Fibroblast of skin of left biceps (primary cell): ENCODE results near the gene KARS1.
"Not testable (repeated sequence)": the region's sequence is repeated elsewhere in the genome, so short reads cannot be mapped to it uniquely, and the experiment has no call there.

Experiments used
- DNase-seq, 2 experiments: peaks; one replicate each; pipeline ENCODE4 v3.0.0-alpha.2; 2013; ENCODE audit warnings: low read depth in 2 of 2

The KARS1 gene

DNA sequence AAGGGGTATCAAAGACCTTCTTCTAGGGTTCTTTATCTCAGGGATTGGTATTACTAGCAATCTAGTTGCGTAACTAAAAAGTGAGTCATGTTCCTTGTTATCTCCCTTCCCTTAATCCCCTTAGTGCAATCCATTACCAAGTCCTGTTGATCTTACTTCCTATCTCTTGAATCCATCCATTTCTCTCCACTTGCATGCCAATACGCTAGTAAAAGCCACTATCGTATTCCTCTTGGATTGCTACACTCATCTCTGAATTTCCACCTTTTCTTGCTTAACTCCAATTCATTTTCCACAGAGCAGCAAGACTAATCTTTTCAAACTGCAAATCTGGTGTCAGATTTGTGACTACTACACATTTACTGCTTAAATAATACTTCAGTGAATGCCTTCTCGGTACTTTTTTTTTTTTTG, 22.5 kb downstream of the KARS1 start:
- no peak for DNase-seq

DNA sequence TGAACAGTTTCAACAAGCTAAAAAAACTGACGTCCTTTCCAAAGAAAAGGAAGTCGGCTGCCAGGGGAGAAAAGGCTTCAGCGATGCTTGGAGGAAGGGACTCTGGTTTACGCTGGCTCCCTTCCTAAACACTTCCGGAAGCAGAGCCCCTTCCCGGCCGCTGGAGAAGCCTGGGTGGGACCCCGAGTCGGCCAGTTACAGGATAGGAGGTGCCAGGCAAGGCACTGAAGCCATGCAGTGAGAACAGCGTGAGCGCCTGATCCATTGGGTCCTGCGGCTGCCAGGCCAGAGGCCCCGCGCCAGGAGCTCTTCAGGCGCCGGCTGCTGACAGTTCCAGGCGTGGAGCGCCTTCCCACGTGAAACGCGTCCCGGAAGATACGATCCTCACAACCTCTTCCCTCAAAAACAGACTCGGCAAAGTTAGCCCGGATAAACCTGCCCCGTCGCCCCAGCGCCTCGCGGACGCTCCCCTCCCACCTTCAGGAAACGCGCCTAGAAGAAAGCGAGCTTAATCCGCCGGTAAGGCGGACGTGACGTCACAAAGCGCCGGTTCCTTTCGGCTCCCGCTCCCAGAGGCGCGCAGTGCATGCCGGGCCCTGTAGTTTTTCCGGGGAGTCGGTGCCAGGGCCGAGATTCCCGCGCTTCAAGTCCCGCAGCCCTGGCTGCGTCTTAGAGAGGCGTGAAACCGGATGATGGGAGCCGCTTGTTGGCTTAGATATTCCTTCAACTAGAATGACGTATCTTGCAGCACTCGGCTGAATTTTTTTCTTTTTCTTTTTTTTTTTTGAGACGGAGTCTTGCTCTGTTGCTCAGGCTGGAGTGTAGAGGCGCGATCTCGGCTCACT, 24.5 kb downstream of the KARS1 start, which contains the start of gene ADAT1:
Gene ADAT1, minus strand, starts transcription at position 521 of the 845 bp plus-strand sequence. CDS start 2,482 bp downstream, outside the sequence.
- peak; percentile 93 to 95 for DNase-seq

DNA sequence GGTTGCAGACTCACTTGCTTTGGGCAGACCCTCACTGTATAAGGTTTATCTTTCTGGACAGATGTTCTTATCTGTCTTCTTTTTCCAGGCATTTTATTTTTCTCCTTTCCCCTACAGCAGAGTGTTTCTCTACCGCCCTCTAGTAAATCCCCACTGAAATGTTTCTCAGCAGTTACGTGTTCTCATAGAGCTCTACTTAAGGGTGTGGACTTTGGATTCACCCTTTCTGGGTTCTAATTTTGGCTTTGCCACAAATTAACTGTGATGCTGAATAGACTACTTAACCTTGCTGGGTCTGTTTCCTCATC, 26.3 kb downstream of the KARS1 start:
- DNase-seq: no peak

DNA sequence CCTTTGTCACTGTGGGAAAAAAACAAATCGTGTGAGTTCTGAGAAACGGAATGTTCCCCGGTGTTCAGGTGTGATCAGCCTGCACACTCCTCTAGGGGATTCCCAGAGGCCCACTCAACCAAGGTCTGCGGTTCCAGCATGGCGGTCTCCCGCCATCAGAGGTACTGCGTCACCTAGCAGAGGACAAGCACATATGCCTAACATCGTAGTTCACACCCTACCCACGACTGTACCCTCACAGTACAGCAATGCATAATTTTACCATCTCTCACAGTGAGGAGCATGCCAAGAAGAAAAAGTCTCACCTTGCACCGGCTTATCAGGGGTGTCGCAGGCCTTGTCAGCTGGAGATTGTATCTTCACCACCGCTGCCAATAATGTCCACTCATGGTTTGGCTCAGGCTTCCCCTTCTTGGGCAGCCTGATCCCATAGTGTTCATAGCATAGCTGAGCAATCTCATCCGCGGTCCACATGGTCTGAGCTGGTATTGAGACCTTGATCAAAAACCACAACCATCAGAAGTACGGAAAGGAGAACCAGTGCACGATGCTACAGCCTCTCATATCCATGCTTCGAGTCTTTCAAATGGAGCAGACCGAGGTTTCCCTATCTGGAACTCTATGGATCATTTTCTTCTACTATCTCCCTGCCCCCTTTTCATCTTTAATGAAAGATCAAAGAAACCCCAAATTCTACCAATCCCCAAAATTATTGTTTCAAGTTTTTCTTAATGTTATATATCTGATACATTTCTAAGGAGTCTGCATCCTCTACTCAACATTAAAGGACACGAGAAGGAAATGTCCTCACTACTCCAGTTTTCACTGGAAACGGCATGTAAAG, 26.9 kb downstream of the KARS1 start:
- DNase-seq: no peak

DNA sequence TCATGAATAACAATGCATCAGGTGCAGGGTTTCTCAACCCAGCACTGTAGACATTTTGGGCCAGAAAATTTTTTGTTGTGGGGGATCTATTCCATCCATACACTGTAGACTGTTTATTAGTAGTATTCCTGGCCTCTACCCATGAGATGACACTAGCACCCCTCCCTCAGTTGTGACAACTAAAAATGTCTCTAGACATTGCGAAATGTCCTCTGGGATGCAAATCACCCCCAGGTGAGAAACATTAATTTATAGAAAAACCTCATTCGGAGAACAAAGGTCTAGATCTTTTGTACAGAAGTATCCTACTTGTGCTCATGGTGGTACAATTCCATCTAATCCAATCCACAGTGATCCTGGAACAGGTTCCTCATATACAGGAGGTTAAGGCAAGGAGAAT, 28.7 kb downstream of the KARS1 start:
- DNase-seq: no peak

DNA sequence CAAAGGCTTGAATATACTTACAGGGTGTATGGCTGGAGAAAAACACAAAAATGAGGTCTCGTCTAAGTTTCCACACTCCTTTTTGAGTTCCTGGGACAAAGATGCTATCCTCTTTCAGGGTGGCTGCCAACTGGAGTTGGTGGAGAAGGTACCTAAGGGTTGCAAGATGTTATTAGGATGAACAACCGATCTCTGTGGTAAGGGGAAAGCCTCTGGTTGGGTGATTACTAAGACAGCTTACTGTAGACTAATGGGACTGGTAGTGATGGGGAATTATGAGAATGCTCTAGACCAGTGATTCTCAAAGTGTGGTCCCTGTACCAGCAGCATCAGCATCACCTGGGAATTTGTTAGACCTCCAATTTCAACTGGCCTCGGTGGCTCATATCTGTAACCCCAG, 30.3 kb downstream of the KARS1 start:
- no peak for DNase-seq

DNA sequence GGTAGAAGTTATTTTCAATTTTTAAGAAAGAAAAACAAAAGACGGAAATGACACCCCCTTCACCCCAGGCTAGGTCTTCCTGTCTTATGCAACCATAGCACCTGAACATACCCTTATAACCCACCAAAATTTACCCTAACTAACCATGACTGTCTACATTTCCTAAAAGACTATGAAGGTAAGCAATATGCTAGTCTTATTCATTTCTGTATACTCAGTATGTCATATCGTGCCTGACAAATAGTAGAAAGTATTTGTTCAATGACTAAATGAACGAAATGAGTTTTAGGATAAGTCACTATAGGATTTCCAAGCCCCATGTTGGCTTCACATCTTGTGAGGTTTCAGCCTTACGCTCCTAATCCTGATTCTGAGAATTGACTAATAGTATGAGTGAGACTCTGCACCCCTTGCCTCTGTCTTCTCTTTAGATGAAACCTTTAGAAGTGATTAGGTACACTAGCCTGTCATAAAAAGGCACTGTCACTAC, 30.9 kb downstream of the KARS1 start:
- DNase-seq: no peak

DNA sequence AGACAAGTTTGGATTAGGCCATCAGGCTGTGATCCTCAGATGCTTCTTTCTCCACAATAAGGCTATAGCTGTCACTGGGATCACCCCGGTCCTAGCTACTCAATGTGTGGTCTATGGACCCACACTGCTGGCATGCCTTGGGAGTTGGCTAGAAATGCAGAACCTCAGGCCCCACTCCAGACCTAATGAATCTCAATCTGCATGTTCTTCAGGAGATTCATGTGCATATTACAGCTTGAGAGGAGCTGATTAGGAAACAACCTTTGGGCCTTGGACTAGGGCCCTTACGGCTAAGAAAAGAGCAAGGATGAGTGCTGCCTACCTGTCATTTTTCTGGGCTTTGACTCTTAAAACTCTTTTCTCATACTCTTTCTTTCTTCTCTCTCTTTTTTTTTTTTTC, 31.8 kb downstream of the KARS1 start:
- no peak for DNase-seq

DNA sequence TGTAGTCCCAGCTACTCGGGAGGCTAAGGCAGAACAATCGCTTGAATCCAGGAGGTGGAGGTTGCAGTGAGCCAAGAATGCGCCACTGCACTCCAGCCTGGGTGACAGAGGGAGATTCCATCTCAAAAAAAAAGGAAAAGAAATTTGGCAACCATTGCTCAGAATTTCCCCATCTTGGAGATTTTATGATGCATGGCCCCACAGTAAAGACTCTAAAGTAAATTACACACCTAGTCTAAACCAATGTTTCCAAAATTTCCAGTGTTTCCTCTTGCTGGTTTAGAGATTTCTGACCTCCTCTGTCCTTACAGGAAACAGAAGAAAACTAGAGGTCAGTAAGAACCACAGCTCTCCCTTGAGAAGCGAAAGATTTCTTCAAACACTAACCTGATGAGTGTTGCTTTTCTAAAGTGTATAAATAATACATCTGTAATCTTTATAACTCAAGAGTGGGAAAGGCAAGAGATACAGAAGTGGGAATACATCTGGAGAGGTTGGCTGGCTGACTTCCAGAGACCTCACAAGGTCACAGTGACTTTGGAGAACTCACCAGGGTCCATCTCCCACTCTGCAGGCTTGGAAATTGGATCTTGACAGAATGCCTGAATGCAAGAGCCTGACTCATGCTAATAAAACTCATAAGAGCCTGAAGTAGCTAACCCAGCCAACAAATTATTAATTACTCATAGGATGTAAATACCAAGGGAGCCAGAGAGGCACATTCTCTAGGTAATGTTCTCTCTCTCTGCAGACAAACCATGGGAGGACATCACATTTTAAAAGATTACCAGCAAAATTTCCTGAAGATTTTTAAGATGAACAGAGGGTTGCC, 33.2 kb downstream of the KARS1 start:
- peak; percentile 29 to 35 for DNase-seq

DNA sequence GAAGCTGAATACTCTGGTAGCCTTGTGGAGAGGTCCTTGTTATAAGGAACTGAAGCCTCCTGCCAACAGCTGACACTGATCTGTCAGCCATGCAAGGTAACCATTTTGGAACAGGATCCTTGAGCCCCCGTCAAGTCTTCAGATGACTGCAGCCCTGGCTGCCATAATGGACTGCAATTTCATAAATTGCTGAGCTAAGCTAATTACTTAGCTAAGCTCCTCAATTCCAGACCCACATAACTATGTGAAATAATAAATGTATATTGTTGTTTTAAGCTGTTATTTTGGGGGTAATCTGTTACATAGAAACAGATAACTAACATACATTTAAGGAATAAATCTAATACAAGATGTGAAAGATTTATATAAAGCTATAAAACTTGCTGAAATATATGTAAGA, 41.0 kb downstream of the KARS1 start:
- DNase-seq: no peak

DNA sequence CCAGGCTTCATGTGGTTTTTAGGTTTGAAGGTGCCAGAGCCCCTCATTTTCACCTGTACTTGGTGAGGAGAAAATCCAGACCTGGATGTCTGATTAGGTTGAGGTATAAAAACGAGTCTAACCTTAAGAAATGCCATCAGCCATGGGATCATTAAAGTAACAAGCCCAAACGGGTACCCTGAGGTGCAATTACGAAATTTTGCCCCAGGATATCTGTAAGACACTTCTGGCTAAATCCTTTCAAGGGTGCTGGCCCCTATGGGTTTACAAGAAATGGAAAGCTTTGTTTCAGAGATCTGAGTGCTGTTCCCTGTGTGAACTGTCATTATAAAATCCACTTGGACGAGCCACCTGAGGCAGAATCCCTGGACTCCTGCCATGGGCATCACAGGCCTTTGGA, 44.2 kb downstream of the KARS1 start:
- no peak for DNase-seq

DNA sequence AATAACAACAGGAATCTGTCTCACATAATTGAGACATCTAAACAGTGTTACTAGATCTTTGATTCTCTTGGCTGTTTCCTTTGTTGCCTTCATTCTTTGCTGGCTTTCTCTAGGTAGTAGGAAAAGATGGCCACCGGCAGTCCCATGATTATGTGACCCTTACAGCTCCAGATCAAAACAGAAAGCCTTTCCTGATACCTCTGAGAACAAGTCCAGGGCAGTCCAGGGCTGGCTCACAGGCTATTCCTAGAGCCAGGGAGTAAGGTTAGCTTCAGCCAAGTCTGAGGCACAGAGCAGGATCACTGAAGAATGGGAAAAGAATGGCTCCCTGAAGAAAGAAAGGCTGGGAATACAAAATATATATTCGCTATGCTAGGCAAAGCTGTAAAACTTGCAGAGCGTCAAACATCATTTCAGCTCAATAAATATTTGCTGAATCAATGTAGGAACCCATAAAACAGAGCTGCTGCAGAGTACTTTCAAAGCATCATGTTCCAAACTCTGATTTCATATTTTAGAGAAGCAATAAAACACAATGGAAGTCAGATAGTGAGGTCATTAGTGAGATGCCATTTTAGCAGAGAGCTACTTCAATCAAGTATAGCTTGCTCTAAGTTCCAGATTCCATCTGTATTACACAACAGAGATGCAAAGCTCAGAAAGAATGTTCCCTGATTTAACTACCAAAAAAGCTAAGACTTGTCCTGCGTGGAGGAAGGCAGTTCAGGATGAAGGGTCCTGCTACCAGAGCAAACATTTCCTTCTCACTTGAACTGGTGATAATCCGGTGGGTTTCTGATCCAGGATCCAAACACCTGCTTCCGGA, 47.8 kb downstream of the KARS1 start:
- no peak for DNase-seq

DNA sequence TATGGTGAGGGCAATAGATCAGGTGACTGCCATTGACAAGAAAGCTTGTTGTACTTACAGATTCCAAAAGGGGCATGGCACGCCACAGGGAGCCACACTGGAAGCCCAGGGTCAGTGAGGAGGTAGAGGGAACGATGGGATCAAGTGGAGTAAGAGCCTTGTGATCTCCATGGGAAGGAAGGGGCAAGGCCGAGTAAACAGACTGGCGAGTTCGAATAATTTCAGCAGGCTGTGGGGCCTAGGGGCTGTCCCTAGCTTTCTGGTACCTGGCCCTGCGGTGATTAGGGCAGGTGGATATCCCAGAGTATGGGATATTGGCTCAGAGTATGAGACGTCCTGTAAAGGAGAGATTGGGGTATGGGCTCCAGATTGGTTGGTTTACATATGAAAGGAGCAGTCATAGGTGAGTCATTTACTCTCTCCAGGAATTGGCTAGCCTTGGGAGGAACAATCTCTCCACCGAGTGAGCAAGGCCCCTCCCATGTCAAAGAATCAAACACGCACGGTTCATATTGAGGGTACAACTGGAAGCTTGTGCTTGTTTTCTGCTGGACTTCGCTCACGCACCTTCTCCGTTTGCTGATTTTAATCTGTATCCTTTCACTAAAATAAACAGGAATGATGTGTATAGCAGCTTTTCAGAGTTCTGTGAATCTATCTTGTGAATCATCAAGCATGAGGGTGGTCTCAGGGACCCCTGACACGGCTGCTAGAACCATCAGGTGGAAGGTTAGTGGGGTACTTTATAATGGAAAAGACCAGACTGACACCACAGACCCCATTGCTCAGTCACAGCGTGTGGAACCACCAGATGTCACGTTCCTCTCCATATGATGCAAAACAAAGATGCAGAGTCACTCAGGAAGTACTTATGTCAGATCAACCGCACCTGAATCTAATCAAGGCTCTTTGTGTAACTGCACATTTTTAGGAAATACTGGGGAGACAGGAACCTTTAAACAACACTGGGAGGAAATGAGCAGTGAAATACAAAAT, 53.3 kb downstream of the KARS1 start:
- peak; percentile 56 to 60 for DNase-seq

DNA sequence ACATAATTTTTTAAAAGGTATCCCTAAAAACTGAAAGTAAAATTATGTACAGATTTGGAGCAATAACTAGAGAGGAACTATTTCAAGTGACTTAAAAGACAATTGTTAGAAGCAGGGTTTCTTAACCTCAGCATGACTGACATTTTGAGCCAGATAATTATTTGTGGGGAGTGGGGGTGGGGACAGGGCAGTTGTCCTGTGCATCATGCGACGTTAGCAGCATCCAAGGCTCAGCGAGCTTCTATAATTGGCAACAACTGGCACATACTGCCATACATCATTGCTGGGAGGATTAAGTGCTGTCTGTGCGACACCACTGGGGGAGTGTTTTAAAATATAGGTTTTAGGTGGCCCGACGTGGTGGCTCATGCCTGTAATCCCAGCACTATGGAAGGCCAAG, 54.2 kb downstream of the KARS1 start:
- no peak for DNase-seq

DNA sequence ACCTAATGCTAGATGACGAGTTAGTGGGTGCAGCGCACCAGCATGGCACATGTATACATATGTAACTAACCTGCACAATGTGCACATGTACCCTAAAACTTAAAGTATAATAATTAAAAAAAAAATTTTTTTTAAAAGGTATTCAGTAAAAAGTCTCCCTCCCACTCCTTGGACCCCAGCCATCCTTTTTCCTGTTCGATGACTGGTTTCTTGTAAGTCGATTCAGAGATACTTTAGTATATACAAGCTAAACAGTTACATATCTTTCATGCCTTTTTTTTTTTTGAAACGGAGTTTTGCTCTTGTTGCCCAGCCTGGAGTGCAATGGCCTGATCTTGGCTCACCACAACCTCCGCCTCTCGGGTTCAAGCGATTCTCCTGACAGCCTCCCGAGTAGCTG, 55.5 kb downstream of the KARS1 start:
- not testable (repeated sequence) for DNase-seq

DNA sequence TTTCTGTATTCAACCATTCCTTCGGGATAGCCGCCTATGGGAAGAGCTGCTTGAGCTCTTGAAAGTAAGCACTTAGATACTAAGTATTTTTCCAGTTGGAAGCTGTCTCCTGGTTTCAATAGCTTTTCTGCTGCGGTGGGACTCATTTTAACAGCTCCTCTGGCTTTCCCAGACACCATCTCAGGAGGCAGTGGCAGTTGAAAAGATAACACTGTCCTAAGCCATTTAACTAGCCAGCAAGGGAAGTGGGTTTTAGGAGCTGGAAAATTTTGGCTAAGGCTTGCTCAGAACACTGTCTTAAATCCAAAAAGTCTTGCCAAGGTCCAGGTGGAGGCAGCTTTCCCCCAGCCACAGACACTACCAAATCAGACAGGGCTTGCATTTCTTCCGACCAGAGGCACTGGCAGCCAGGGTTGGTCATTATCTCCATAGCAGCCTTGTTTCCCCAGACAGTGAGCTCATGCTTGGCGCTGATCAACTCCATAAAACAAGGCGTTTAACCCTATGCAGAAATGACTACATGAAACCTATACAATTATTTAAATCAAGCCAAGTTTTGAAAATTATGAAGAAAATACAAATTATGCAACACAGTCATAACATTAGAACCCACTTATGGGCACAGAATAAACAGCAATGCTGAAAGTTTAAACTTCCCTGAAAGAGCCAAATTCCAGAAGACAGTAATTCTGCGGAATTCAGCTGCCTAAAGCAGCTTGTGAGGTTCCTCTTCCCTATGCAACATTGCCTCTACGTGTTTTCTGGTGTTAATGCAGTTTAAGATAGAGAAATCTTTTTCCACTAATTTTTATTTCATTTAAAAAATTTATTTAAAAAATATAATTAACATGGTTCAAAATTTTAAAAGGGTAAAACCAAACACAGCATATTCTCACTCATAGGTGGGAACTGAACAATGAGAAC, 56.3 kb downstream of the KARS1 start:
- DNase-seq: peak; percentile 23 to 34

DNA sequence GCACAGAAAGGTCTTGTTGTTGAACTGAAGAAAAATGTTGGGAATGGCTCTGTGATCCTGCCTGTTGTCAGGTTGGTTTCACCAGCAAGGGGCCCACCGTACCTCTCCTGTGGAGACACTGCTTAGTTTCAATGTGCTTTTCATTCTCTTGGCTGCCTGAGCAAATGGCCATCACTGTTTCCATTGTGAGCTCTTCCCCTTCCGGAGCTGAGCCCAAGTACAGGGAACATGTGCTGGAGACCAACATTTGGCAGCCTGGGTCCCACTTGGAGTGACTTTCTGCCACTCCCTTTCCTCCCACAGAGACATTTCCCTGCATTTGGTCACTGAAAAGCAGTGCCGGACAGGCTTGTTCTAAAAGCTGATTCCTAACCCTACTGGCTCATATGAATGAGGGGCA, 58.2 kb downstream of the KARS1 start:
- no peak for DNase-seq

DNA sequence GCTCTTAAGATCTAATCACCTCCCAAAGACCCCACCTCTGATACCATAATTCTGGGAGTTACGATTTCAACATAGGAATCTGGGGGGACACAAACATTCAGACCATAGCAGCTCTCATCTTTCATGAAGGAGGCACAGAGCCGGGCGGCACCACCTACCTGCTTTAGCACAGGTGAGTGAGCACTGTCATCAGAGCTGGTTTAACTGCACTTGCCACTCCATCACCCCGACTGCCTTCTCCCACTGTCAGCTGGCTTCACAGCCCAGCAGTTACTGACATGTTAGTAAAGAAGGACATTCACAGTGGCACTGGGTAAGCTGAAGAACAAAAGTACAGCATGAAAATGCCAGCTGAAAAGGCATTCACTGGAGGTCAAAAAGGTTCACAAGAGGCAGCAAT, 58.7 kb downstream of the KARS1 start:
- no peak for DNase-seq

DNA sequence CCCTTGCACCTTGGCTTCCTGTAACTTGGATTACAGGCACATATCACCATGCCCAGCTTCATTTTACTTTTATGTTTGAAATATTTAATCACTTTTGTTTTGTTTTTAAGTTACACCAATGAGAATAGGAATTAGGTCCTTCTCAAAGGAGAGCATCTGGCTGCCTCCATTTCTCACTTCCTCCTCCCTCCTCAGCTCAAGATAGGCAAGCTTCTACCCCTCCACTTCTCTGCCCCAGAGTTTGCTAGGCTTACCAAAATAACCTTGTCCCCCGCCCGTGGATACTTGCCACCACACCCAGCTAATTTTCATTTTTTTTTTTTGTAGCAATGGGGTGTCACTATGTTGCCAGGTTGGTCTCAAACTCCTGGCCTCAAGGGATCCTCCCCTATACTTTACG, 63.4 kb downstream of the KARS1 start:
- no peak for DNase-seq
